Stimulated activated CD8-positive, alpha-beta memory T cell treated with anti-CD3 and anti-CD28 coated beads, Interleukin-15, amount 100 ng/mL, for 1 hour (primary cell): Measurements from ENCODE around the gene HGF.
"Not testable (repeated sequence)": the region's sequence is repeated elsewhere in the genome, so short reads cannot be mapped to it uniquely, and the experiment has no call there.

ENCODE experiments used
- DNase-seq: peaks from one replicate; pipeline ENCODE4 v3.0.0-alpha.2; 2020; ENCODE audit warnings: low read depth

HGF gene

DNA sequence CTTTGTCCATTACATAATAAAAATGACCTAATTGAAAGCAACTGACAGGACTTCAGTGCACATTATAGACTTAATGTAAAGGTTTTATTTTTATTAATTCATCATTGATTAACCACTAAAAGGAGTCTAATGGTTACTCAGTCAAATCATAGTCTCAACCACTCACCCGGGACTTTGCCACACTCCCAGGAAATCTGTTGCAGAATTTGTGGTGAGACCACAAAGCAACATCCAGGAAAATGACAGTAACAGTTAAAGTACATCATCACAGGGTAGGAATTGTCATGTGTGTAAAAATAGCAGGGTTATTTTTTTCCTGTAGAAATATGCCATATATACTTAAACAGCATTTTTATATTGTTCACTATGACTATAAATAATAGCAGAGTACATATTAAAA is 6.3 kb upstream of the HGF start:
- no peak for DNase-seq

DNA sequence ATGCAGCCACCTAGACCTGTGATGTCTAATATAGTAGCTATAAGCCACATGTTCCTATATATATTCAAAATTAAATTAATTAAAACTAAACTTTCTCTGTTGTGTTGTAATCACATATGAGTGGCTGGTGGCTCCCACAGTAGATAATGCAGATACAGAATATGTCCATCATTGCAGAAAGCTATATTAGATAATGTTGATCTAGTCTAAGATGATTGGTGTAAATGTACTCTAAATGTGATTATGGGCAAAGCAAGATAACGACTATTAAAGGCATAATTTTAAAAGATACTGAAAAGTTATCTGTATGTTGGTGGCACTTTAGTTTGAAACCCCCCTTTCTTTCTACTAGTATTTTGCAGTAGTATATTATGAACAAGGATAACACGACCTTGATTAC is 5.7 kb upstream of the HGF start:
- no peak for DNase-seq

DNA sequence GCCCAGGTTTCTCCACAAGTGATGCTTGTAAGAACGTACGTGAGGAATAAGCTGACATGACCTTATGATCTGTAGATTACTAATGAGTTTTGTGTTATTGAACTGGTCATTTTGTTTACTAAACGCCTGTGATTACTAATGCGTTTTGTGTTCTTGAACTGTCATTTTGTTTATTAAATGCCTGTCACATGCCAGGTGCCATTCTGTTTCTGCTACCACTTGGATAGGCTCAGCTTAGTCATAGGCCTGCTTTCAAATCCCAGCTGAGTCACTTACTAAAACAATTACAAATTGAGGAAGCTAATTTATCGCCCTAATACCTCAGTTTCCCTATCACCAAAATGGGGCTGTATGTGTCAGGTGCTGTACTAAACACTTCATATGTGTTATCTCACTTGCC is 4.7 kb upstream of the HGF start:
- no peak for DNase-seq

DNA sequence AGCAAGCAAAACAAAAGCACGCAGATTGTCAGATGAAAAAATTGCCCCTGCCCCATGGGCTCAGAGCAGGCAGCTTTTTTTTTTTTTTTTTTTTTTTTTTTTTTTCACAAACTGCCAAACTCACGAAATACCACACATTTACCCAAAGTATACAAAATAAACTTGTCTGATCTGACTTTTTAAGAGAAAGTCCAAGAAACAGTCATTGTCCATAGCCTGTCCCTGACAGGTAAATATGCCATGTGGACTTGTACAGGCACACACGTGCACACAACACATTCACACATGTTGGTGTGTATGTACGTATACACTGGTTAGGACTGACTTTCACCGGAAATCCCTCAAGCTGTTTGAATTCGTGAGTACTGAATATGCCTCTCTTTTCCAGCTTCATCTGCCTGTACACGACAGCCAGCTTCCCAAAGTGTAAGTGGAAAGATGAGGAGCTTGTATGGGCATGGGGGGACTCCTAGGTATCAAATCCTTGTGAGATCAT is 929 bp upstream of the HGF start:
- DNase-seq: no peak

DNA sequence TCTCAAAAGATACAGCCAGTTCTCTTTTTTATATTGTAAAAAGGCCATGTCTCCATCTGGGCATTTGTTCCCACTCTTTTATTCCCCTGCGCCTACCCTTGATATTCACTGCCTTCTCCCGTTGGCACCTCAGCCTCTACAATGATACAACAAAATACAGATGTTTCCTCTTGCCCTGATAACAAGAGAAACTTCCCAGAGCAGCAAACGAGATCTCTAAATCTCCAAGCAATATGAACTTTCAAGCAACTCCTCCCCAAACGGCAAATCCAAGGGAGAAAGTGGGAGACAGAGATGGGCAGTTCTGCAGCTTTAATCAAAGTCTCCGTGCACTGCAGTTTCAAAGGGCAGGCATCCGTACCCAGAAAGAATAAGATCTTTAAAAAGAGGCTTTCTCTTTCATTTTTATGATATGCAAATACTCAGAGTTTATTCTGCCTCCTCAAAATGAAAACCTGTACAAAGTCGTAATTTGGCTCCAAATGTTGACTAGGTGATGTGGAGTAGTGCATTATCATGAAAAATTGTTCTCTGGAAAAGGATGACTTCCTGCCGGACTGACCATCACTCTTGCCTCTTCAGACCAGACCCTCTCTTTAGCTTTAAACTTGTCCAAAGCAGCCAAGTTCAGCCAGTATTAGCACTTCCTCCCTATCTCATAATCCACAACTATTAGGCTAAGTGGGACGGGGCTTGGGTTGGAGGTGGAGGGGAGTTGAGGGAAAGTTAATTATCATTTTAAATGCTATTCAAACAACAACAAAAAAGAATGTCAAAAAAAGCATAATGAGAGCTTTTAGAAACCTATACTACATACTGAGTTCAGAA is 682 bp downstream of the HGF start:
- DNase-seq: no peak

DNA sequence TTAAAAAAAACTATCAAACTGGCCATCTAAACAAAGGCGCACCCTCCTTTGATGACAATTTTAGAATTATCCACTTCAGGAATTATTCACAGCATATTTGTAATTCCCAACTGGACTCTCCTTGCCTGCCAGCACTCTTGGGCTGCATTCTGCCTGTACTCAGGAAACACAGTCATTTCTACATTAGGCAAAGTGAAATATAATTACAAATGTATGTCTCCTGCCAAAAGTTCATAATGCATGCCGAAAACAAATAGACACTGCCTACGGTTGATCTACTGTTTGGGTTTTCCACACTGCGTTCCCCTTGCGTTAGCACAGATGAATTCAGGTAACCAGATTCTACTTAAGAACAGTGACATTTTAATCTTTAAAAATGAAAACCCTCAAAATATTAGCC is 1.9 kb downstream of the HGF start:
- DNase-seq: no peak

DNA sequence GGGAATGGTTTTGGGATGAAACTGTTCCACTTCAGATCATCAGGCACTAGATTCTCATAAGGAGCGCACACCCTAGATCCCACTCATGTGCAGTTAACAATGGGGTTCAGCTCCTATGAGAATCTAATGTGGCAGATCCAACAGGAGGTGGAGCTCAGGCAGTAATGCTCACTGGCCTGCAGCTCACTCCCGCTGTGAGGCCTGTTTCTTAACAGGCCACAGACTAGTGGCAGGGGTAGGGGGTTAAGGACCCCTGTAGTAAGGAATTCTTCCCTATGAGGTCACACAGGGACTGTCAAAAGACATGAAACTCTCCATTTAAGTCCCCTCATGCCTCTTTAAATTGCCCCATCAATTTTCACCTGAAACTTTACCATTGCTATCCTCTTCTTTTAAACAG is 8.0 kb downstream of the HGF start:
- no peak for DNase-seq

DNA sequence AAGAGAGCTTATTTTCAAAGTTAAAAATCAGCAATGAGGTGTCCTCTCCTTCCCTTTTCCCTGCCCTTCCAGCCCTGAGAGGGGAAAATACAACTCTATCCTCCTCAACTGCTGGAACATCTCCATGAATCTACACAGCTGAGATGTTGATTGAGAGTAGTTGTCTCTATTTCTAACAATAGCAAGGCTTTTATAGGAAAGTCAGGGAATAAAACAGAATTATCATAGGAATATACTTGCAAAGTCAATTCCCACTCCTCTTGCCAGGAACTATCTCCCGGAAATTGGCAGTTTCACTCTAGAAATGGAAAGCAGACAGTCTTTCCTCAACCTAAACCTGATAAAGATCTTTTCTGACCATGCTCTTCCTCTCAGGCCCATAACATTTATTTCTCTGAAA is 8.8 kb downstream of the HGF start:
- DNase-seq: no peak

DNA sequence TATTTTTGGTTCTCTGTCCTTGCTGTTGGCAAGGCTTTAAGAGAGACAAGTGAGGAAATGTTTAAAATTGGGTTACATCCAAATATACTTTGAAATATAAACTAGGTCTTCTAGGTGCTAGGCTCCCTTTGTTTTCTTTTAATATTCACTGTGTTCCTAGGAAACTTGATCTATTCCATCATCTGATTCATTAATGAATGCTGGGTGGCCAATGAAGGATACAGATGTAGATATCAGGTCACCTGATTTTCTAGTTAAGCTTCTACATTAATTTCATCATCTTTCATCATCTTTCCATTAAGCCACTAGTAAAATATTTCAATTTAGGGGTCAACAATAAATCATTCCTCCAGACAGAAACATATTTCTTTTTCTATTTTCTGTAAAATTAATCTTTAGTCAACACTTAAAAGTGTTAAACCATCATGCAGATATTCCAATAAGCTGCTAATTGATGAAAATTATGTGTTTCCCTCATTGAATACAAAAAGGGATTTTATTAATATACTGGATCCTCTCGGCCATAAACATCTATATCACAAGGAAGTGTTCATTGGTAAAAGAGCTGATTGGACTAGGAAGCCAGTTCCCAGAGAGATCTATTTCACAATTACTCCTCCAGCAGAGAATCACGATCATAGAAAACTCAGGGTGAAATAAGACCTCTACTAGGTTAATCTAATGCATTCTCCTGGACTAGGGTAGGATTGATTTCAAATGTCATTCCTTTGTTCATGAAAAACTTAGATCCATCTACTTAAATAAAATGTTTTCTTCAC is 14.7 kb downstream of the HGF start:
- no peak for DNase-seq

DNA sequence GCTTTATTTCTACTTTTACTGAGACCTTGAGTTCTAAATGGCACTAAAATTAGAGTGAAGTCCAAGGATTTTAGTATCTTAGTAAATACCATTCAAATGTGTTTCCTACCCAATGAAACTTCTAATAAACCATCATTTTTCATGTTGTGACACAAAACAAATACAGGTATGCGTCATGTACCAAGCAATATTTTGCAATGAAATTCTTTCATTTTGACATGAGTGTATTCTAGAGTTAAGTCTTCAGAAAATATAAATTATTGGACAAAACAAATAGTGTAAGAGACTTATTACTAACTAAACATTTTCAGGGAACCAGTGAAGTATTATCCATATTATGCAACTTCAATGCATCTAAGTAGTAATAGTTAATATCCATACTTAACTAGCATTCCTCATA is 16.5 kb downstream of the HGF start:
- DNase-seq: no peak

DNA sequence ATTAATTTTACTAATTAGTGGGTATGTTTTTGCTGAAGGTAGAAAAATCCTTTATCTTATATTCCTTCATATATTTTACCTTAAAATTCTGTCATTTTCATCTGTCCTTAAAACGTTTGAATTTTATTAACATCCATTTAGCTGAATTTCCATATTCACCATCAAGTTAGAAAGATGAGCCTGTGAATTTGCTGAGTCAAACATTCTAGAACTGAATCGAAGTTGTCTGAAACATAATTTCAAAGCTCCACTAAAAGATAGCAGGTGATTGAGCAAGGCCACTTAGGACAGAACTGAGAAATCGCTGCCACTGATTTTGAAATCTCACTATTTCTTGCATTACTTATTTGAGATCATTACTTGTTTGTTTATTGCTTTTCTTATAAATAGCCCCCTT is 17.5 kb downstream of the HGF start:
- no peak for DNase-seq

DNA sequence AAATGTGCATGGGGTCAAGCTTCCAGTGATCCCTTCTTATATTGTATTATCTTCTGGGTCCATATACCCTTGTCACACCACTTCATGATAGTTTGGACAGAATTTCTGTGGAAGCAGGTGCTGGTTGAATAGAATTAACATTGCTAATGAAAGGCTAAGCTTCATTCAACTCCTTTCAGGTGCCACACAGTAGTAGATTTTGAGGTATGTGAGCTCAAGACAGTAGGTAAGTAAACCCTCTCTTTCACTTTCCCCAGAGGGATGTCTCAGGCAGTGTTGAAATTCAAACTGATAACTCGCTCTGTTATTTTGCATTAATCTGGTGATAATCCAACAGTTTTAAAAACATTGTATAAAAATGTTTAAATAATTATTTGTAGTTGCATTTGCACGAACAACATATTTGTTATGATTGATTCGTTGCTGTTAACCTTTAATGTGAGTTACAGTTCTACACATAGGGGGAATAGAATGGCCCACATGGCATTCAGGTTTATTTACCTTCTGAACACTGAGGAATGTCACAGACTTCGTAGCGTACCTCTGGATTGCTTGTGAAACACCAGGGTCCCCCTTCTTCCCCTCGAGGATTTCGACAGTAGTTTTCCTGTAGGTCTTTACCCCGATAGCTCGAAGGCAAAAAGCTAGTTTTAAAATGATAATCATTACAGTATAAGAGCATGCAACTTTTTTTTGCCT is 18.1 kb downstream of the HGF start:
- no peak for DNase-seq

DNA sequence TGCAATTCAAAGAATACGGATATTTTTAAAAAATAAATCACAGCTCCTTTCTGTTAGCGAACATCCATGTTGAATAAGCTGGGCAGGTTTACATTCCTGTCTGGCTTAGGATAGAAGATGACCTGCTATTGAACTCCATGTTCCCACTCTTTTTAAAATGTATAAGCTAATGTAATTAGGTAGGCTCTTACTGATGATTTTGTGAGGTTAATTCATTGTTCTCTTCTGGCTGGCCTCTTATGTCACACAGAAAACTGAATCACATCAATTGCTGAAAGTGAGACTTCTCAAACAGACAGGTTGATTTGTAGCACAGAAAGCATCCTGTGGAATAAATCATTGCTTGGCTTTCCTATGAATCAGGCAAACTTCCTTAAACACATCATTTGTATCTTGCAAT is 24.2 kb downstream of the HGF start:
- DNase-seq: no peak

DNA sequence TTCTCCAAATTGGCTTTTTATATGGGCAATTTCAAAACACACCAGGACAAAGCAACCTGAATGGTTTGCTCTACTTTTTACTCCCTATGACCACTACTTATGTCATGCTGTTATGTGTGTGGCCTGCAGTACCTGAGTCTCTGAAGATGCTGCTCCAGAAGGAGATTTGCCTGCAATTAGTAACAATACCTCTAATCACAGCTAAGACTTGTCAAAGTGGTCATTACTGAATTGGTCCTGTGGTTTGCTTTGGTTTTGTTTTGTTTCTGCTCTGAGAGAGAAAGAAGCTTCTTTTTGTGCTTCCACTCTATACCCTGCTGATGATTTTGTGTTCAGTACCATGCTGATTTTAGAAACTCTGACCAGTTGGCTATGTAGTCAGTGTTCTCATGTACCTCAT is 25.5 kb downstream of the HGF start:
- DNase-seq: no peak

DNA sequence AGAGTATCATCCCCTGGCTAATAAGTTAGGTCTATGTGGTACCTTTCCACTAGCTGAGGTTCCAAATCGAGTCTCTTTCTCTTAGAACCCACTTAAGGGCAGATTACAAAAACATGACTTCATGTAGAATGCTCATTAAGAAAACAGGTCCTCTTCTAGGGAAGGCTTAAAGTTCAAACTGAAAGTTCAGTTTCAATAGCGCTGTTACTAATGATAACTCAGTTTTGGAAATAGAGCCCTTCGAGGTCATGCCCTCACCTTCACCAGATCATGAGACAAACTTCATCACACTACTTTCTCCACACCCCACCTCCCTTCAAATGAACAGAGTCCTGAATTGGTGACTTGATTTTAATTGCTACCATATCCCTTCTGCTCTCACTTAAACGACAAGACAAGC is 26.2 kb downstream of the HGF start:
- DNase-seq: no peak

DNA sequence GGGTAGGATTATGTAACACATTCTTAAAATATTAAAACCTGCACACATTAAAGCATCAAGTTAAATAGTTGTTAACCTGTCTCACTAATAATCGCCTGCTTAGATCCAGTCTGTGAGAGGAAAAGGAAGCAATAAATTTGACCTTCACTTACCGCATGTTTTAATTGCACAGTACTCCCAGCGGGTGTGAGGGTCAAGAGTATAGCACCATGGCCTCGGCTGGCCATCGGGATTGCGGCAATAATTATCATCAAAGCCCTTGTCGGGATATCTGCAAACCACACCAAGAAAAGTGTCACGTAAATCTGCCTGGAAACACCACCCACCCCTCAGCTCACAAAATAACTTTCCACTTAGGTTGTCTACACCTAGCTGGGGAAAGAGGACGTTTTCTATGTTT is 26.6 kb downstream of the HGF start:
- no peak for DNase-seq

DNA sequence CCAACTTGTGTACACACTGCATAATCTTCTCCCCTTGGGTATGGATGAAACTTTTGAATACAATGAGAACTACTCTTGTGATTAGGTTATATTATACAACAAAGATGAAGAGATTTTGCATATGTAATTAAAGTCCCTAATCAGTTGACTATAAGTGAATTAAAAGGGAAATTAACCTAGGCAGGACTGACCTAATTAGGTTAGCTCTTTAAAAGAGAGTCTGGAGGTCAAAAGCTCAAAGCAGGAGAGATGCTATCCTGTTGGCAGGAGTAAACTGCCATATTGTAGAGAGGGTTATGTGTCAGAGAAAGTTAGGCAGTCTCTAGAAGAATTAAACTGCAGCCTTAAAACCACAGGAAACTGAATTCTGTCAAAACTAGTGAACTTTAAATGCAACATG is 29.4 kb downstream of the HGF start:
- DNase-seq: no peak

DNA sequence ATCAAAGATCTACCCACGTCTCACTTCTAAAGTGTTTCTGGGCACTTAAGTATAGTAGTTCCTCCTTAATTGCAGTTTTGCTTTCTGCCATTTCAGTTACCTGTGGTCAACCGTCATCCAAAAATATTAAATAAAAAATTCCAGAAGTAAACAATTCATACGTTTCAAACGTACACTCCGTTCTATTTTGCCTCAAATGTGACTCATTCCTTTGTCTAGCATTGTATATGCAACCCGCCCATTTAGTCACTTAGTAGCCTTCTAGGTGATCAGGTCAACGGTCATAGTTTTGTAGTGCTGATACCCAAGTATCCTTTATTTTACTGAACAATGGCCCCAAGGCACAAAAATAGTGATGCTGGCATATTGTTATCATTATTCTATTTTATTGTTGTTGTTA is 33.8 kb downstream of the HGF start:
- no peak for DNase-seq

DNA sequence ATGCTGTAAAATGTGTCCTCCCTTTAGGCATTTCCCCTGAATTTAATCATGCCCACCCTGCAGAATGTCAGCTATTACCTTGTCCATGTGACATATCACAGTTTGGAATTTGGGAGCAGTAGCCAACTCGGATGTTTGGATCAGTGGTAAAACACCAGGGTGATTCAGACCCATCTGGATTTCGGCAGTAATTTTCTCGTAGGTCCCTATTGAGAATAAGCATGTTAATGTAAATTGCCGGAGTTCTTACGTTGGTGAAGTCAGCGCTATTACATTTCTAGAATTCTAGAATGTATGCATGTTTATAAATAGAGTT is 44.1 kb downstream of the HGF start:
- DNase-seq: no peak

DNA sequence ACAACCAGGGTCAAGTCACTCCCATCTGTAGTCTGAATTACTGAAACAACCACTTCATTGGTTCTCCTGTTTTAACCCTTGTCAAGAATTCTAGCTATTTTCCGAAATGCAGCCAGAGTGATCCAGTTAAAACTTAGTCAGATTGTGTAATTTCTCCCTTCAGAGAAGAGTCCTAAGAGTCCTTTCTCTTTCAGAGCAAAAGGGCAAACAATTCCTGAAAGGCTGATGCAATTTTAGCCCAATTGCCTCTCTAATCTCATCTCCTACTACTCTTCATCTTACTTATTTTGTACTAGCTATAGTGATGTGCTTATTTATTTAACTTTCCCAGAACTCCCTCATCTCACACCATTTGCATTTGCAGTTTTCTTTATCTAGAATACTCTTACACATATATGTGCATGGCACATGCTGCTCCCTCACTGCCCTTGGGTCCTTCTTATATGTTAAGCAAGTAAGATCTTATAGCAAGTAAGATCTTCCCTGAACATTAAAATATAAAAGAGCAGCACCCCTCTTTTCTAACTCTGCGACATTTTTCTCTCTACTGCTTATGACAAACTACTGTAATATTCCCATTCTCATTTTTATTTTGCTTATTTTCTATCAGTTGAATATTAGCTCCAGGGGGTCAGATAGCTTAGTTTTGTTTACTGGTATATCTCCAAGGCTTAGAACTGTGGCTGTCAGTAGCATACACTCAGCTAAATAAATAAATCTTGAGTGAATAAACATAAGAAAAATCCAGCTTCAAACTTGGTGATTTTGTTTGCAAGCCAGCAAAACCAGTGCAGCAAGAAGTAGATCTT is 44.6 kb downstream of the HGF start:
- no peak for DNase-seq

DNA sequence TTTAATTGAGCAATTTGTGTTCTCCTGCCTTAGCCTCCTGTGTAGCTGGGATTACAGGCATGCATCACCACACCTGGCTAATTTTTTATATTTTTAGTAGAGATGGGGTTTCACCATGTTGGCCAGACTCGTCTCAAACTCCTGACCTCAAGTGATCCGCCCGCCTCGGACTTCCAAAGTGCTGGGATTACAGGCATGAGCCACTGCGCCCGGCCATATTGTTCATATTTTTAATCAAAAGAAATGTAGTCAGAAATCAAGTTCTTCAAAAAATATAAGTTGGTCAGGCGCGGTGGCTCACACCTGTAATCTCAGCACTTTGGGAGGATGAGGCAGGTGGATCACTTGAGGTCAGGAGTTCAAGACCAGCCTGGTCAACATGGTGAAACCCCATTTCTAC is 47.6 kb downstream of the HGF start:
- DNase-seq: not testable (repeated sequence)

DNA sequence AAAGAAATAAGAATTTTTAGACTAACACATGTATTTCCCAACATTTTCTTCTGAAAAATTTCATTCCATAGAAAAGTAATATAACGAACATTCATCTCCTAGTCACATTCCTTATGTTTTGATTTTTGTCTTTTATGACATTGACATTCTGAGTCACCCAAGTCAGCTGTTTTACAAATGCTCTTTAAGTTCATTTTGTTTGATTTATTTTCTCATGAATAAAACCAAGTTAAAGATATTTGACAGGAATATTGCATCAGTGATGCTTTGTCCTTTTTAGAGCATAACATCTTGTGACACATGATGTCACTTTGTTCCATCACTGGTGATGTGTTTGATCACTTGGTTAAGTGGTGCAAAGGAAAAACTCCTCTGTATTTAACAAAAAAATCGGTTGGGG is 48.4 kb downstream of the HGF start:
- no peak for DNase-seq
